Sigmoid colon (tissue), 7 donors: ENCODE measurements around the gene ZNF710. TPM values are rescaled to one million over a fixed set of nuclear protein-coding genes. Genes with fewer than 3 reads are reported as not detected.
A peak's percentile ranks its signal among the peaks of the same experiment; 100 is the strongest.

ENCODE experiments used
- DNase-seq: peaks from one replicate; pipeline ENCODE4 v3.0.0-alpha.2; 2019
- H3K27ac ChIP-seq, 4 donors: fragments of 200-600 bp; sonication (generic); one replicate each; pipeline ENCODE4 v1.5.1; 2016 to 2019; ENCODE audit warnings: mild to moderate bottlenecking in 1 of 4
- H3K27me3 ChIP-seq, 3 donors: fragments of 200-600 bp; sonication (generic); one replicate each; pipeline ENCODE4 v1.5.1; 2019; ENCODE audit warnings: mild to moderate bottlenecking in 1 of 3
- H3K36me3 ChIP-seq, 4 donors: fragments of 200-600 bp; sonication (generic); one replicate each; pipeline ENCODE4 v1.5.1; 2016 to 2019
- H3K4me1 ChIP-seq, 4 donors: fragments of 200-600 bp; sonication (generic); one replicate each; pipeline ENCODE4 v1.5.1; 2017 to 2019
- H3K4me3 ChIP-seq, 4 donors: fragments of 200-600 bp; sonication (generic); one replicate each; pipeline ENCODE4 v1.5.1; 2017 to 2019; ENCODE audit warnings: mild to moderate bottlenecking in 2 of 4, moderate library complexity in 1 of 4
- H3K9me3 ChIP-seq, 4 donors: fragments of 200-600 bp in 3 of 4; sonication (generic) in 3 of 4; one replicate each; pipeline versions ENCODE4 v1.5.1 to v1.6.1; 2013 to 2019
- CTCF ChIP-seq, 4 experiments: fragments of 450-650 bp in 3 of 4; fragments of 200-600 bp in 1 of 4; IDR thresholded peaks; one replicate each; pipeline ENCODE4 v1.5.1; 2016 to 2019; ENCODE audit warnings: antibody characterized with exemption in 4 of 4, mild to moderate bottlenecking in 3 of 4, moderate library complexity in 2 of 4
- EP300 ChIP-seq, 4 donors: sonication (generic); formaldehyde crosslinking; IDR thresholded peaks; one replicate each; pipeline ENCODE4 v1.6.1; 2017; ENCODE audit warnings: antibody characterized with exemption in 4 of 4
- POLR2A ChIP-seq, 2 donors: fragments of 450-650 bp; IDR thresholded peaks; one replicate each; pipeline ENCODE4 v1.6.1; 2016; ENCODE audit warnings: antibody characterized with exemption in 2 of 2, mild to moderate bottlenecking in 2 of 2, moderate library complexity in 2 of 2
- POLR2AphosphoS5 ChIP-seq, 4 donors: sonication (generic); formaldehyde crosslinking; IDR thresholded peaks; one replicate each; pipeline ENCODE4 v1.6.1; 2017; ENCODE audit warnings: antibody characterized with exemption in 4 of 4
- WGBS, 2 donors: extraction: QIAGEN DNeasy Blood & Tissue Kit; methylation state at CpG; one replicate each; pipeline ENCODE4 v1.1.7; 2013; 5-methylcytosine and 5-hydroxymethylcytosine counted together
- intact Hi-C: fragments of 100-400 bp; cut with DNase I; formaldehyde crosslinking; loops from one replicate; pipeline ENCODE4 v1.15.1; 2023
- polyA plus RNA-seq, 3 donors: library from polyadenylated mRNA; stranded (reverse); fragments of 200-250 nt; gene quantifications; one replicate each; pipeline ENCODE4 v1.2.3, GENCODE V29; 2013
- total RNA-seq, 4 donors: library from RNA; depleted of rRNA; stranded (reverse); fragments of >200 nt; gene quantifications; one replicate each; pipeline ENCODE4 v1.1.0, GENCODE V29; 2016
- donor health status: healthy with polysubstance abuse.
- donor health status: Bipolar disorder and iron deficiency.
- donor health status: healthy.

ZNF710 gene
- total and polyA plus RNA-seq, 7 donors: 5.3 to 28.2 (median 10.0) TPM

GRCh38 chr15:90002428-90002844, 1.3 kb downstream of the ZNF710 start:
- no peaks in the 10 kb centered on the region for H3K36me3 ChIP-seq
- intact Hi-C loops: loop anchor here (2.0 to 10.0 kb wide), 4 partner anchors 68 to 258 kb away; partner anchors contain the start of gene ARPIN
- peak overlapping the region; percentile 72 to 96 (median 78) for H3K4me3 ChIP-seq
- H3K27ac ChIP-seq: peak overlapping the region; percentile 85 to 94 (median 91)
- no peak for TF ChIP-seq EP300 (IDR thresholded peaks at IDR 0.05)
- TF ChIP-seq POLR2AphosphoS5 (IDR thresholded peaks at IDR 0.05): peak; percentile 17 to 61 (median 38)
- peak in 1 of 2 donors; percentile 20 for TF ChIP-seq POLR2A (IDR thresholded peaks at IDR 0.05)
- DNase-seq: peak; percentile 78
- H3K4me1 ChIP-seq: peaks cover 0 to 57% (median 52%) of the 10 kb centered on the region in 4 donors
- no peaks in the 10 kb centered on the region for H3K27me3 ChIP-seq
- no peaks in the 10 kb centered on the region for H3K9me3 ChIP-seq
- 0 to 2% methylated on average over 27 of the region's 27 CpGs for WGBS, 2 donors

GRCh38 chr15:90003736-90004135, 2.6 kb downstream of the ZNF710 start:
- Histone ChIP-seq H3K4me3 (no peak overlapping the region), H3K36me3 (no peaks in the 10 kb centered on the region), H3K9me3 (no peaks in the 10 kb centered on the region), H3K27me3 (no peaks in the 10 kb centered on the region), H3K27ac (peak overlapping the region; percentile 85 to 94 (median 91)), H3K4me1 (peaks cover 0 to 57% (median 53%) of the 10 kb centered on the region in 4 donors)
- WGBS, 2 donors: 91 to 96% methylated on average over 7 of the region's 7 CpGs
- TF ChIP-seq POLR2A (IDR thresholded peaks at IDR 0.05) (no peak), EP300 (IDR thresholded peaks at IDR 0.05) (no peak), CTCF (IDR thresholded peaks at IDR 0.05) (no peak), POLR2AphosphoS5 (IDR thresholded peaks at IDR 0.05) (no peak)
- peak; percentile 45 for DNase-seq
- intact Hi-C loops: loop anchor here (2.0 to 10.0 kb wide), 4 partner anchors 67 to 259 kb away; partner anchors contain the start of gene ARPIN

- Histone ChIP-seq H3K27ac (peak overlapping the region; percentile 85 to 94 (median 91)), H3K27me3 (no peaks in the 10 kb centered on the region), H3K9me3 (no peaks in the 10 kb centered on the region), H3K4me1 (peaks cover 0 to 62% (median 53%) of the 10 kb centered on the region in 4 donors), H3K4me3 (no peak overlapping the region), H3K36me3 (no peaks in the 10 kb centered on the region)
- 48 to 74% methylated on average over 5 of the region's 5 CpGs for WGBS, 2 donors
- DNase-seq: no peak
- TF ChIP-seq EP300 (IDR thresholded peaks at IDR 0.05) (no peak), POLR2A (IDR thresholded peaks at IDR 0.05) (no peak), CTCF (IDR thresholded peaks at IDR 0.05) (no peak), POLR2AphosphoS5 (IDR thresholded peaks at IDR 0.05) (no peak)
- intact Hi-C loops: loop anchor here (5.0 to 10.0 kb wide), 3 partner anchors 92 to 259 kb away; partner anchors contain the start of gene ARPIN
Measured at GRCh38 chr15:90004252-90004651, 3.1 kb downstream of the ZNF710 start.

GRCh38 chr15:90004671-90005070, 3.5 kb downstream of the ZNF710 start:
- H3K4me3 ChIP-seq: no peak overlapping the region
- H3K4me1 ChIP-seq: peaks cover 0 to 60% (median 52%) of the 10 kb centered on the region in 4 donors
- intact Hi-C loops: loop anchor here (5.0 to 10.0 kb wide), 3 partner anchors 92 to 260 kb away; partner anchors contain the start of gene ARPIN
- peak; percentile 78 for DNase-seq
- 61 to 71% methylated on average over 8 of the region's 8 CpGs for WGBS, 2 donors
- TF ChIP-seq POLR2A (IDR thresholded peaks at IDR 0.05): no peak
- TF ChIP-seq CTCF (IDR thresholded peaks at IDR 0.05): no peak
- TF ChIP-seq POLR2AphosphoS5 (IDR thresholded peaks at IDR 0.05): peak; percentile 14 to 56 (median 32)
- H3K27me3 ChIP-seq: no peaks in the 10 kb centered on the region
- H3K9me3 ChIP-seq: no peaks in the 10 kb centered on the region
- peak overlapping the region; percentile 85 to 94 (median 91) for H3K27ac ChIP-seq
- H3K36me3 ChIP-seq: no peaks in the 10 kb centered on the region

- H3K9me3 ChIP-seq: peaks cover 0 to 4% (median 3%) of the 10 kb centered on the region in 4 donors
- intact Hi-C loops: loop anchor here (10.0 kb wide), 2 partner anchors 218 to 262 kb away; no protein-coding TSS in a partner anchor
- no peaks in the 10 kb centered on the region for H3K27me3 ChIP-seq
- H3K27ac ChIP-seq: peak overlapping the region; percentile 85 to 94 (median 91)
- no peak for DNase-seq
- H3K4me3 ChIP-seq: no peak overlapping the region
- WGBS, 2 donors: 65 to 80% methylated on average over 4 of the region's 4 CpGs
- TF ChIP-seq POLR2A (IDR thresholded peaks at IDR 0.05) (no peak), EP300 (IDR thresholded peaks at IDR 0.05) (no peak), POLR2AphosphoS5 (IDR thresholded peaks at IDR 0.05) (no peak), CTCF (IDR thresholded peaks at IDR 0.05) (no peak)
- peaks cover 0 to 47% (median 42%) of the 10 kb centered on the region in 4 donors for H3K4me1 ChIP-seq
- H3K36me3 ChIP-seq: no peaks in the 10 kb centered on the region
Measured at GRCh38 chr15:90006217-90007075, 5.3 kb downstream of the ZNF710 start.
